CD8-positive, alpha-beta memory T cell (primary cell): ENCODE data around the gene ZNF365. TPM values are rescaled to one million over a fixed set of nuclear protein-coding genes. Genes with fewer than 3 reads are reported as not detected.
"Not testable (repeated sequence)": the region's sequence is repeated elsewhere in the genome, so short reads cannot be mapped to it uniquely, and the experiment has no call there.

ENCODE experiments used
- CTCF ChIA-PET: fragments of 350-600 bp; sonication (Branson Sonifier 250); formaldehyde crosslinking; loops from one replicate; lab custom pipeline; 2021; ENCODE audit warnings: antibody characterized with exemption; lab: Charles Lee
- POLR2A ChIA-PET: fragments of 350-600 bp; sonication (Branson Sonifier 250); formaldehyde crosslinking; loops from one replicate; lab custom pipeline; 2021; ENCODE audit warnings: antibody characterized with exemption; lab: Charles Lee
- DNase-seq, 5 donors: peaks; one replicate each; pipeline versions ENCODE4 v3.0.0 to v3.0.0-alpha.2; 2020 to 2022; ENCODE audit warnings: mixed read lengths in 1 of 5
- H3K27ac ChIP-seq: one replicate; pipeline ENCODE4 v1.7.0; 2013; ENCODE audit warnings: low read depth, mild to moderate bottlenecking, low read length, moderate library complexity
- H3K27me3 ChIP-seq: 2 replicates; pipeline ENCODE4 v1.7.0; 2013; ENCODE audit warnings: low read length, mild to moderate bottlenecking; ENCODE audit not compliant: insufficient read depth, poor library complexity, severe bottlenecking
- H3K36me3 ChIP-seq: 2 replicates; pipeline ENCODE4 v1.7.0; 2013; ENCODE audit warnings: mild to moderate bottlenecking, low read length, moderate library complexity; ENCODE audit not compliant: insufficient read depth
- H3K4me1 ChIP-seq: 2 replicates; pipeline ENCODE4 v1.7.0; 2013; ENCODE audit warnings: mild to moderate bottlenecking, low read length, moderate library complexity; ENCODE audit not compliant: insufficient read depth
- H3K4me3 ChIP-seq: 2 replicates; pipeline ENCODE4 v1.7.0; 2013; ENCODE audit warnings: mild to moderate bottlenecking, low read length
- H3K9me3 ChIP-seq: 2 replicates; pipeline ENCODE4 v1.7.0; 2013; ENCODE audit warnings: mild to moderate bottlenecking, low read length
- H3K27ac Mint-ChIP-seq, 8 donors: one replicate each; pipeline ENCODE4 v1.8.0; 2020 to 2021; ENCODE audit warnings: mixed read lengths in 8 of 8, mild to moderate bottlenecking in 6 of 8, inconsistent platforms in 3 of 8, moderate library complexity in 3 of 8
- H3K27me3 Mint-ChIP-seq, 2 donors: one replicate each; pipeline ENCODE4 v1.8.0; 2020 to 2021; ENCODE audit warnings: mixed read lengths in 2 of 2, mild to moderate bottlenecking in 1 of 2, moderate library complexity in 1 of 2
- H3K36me3 Mint-ChIP-seq, 3 donors: one replicate each; pipeline ENCODE4 v1.8.0; 2020 to 2021; ENCODE audit warnings: mixed read lengths in 3 of 3, inconsistent platforms in 1 of 3, mild to moderate bottlenecking in 1 of 3
- H3K4me1 Mint-ChIP-seq, 3 donors: one replicate each; pipeline ENCODE4 v1.8.0; 2020 to 2021; ENCODE audit warnings: mixed read lengths in 3 of 3, inconsistent platforms in 1 of 3, mild to moderate bottlenecking in 1 of 3
- H3K4me3 Mint-ChIP-seq, 7 donors: one replicate each; pipeline ENCODE4 v1.8.0; 2020 to 2021; ENCODE audit warnings: mixed read lengths in 7 of 7, mild to moderate bottlenecking in 6 of 7, moderate library complexity in 4 of 7, inconsistent platforms in 2 of 7
- H3K9me3 Mint-ChIP-seq, 5 donors: one replicate each; pipeline ENCODE4 v1.8.0; 2020 to 2022; ENCODE audit warnings: mixed read lengths in 5 of 5, mild to moderate bottlenecking in 3 of 5, moderate library complexity in 2 of 5, inconsistent platforms in 1 of 5
- polyA plus RNA-seq: library from polyadenylated mRNA; unstranded; fragments of 300-500 nt; fragmentation: Illumina TruSeq; gene quantifications from one replicate; pipeline ENCODE4 v1.2.3, GENCODE V29; 2021
- total RNA-seq, 2 experiments: library from RNA; stranded (reverse); gene quantifications; one replicate each; pipeline ENCODE4 v1.2.3, GENCODE V29; 2021

Gene ZNF365
- total and polyA plus RNA-seq, 3 experiments from 2014 or later: 0.53 to 2.7 (median 0.93) TPM

- H3K36me3 ChIP-seq, H3K9me3 Mint-ChIP-seq, POLR2A ChIA-PET, H3K9me3 ChIP-seq, H3K4me3 ChIP-seq, H3K27ac ChIP-seq, H3K4me1 ChIP-seq, H3K36me3 Mint-ChIP-seq, H3K27ac Mint-ChIP-seq, H3K27me3 Mint-ChIP-seq, H3K4me3 Mint-ChIP-seq, H3K27me3 ChIP-seq, CTCF ChIA-PET, DNase-seq: not testable (repeated sequence)
- peaks cover 0 to 14% (median 4%) of the 10 kb centered on the region in 3 donors for H3K4me1 Mint-ChIP-seq
Observed at GRCh38 chr10:62358151-62358550, 16.0 kb upstream of the ZNF365 start.

GRCh38 chr10:62373639-62373994, 552 bp upstream of the ZNF365 start:
- CTCF ChIA-PET: interaction anchor here (0.6 to 1.2 kb wide), 2 partner anchors 129 to 477 kb away, joined by 3 read pairs; no protein-coding TSS in a partner anchor
- no peaks in the 10 kb centered on the region for H3K36me3 ChIP-seq
- H3K36me3 Mint-ChIP-seq: peaks cover 0 to 2% (median 0%) of the 10 kb centered on the region in 3 donors
- peaks cover 7 to 10% of the 10 kb centered on the region in 2 donors for H3K27me3 Mint-ChIP-seq
- peak overlapping the region; percentile 80 to 94 (median 83) for H3K4me3 Mint-ChIP-seq
- no peak for DNase-seq
- POLR2A ChIA-PET: no interaction called here
- peaks cover 20 to 39% (median 24%) of the 10 kb centered on the region in 3 donors for H3K4me1 Mint-ChIP-seq
- H3K4me1 ChIP-seq: peaks cover 5% of the 10 kb centered on the region
- no peaks in the 10 kb centered on the region for H3K9me3 ChIP-seq
- peak overlapping the region; percentile 6 to 96 (median 46) for H3K27ac Mint-ChIP-seq
- peaks cover 4% of the 10 kb centered on the region for H3K27me3 ChIP-seq
- H3K9me3 Mint-ChIP-seq: no peaks in the 10 kb centered on the region
- H3K27ac ChIP-seq: no peak overlapping the region
- peak overlapping the region; percentile 46 for H3K4me3 ChIP-seq

GRCh38 chr10:62374862-62375710, 917 bp downstream of the ZNF365 start:
- Histone ChIP-seq H3K4me1 (peaks cover 5% of the 10 kb centered on the region), H3K27me3 (peaks cover 4% of the 10 kb centered on the region), H3K36me3 (no peaks in the 10 kb centered on the region), H3K4me3 (peak overlapping the region; percentile 43), H3K9me3 (no peaks in the 10 kb centered on the region), H3K27ac (no peak overlapping the region)
- no peak for DNase-seq
- H3K36me3 Mint-ChIP-seq: peaks cover 0 to 2% (median 0%) of the 10 kb centered on the region in 3 donors
- peak overlapping the region in 6 of 8 donors; percentile 47 to 78 (median 70) for H3K27ac Mint-ChIP-seq
- ChIA-PET CTCF (no interaction called here), POLR2A (no interaction called here)
- no peaks in the 10 kb centered on the region for H3K9me3 Mint-ChIP-seq
- peaks cover 24 to 43% (median 24%) of the 10 kb centered on the region in 3 donors for H3K4me1 Mint-ChIP-seq
- peak overlapping the region; percentile 83 to 91 (median 89) for H3K4me3 Mint-ChIP-seq
- peaks cover 7 to 10% of the 10 kb centered on the region in 2 donors for H3K27me3 Mint-ChIP-seq

- POLR2A ChIA-PET: no interaction called here
- peaks cover 7 to 12% of the 10 kb centered on the region in 2 donors for H3K27me3 Mint-ChIP-seq
- Histone ChIP-seq H3K4me1 (peaks cover 5% of the 10 kb centered on the region), H3K27me3 (peaks cover 4% of the 10 kb centered on the region), H3K36me3 (no peaks in the 10 kb centered on the region), H3K27ac (no peak overlapping the region), H3K9me3 (no peaks in the 10 kb centered on the region), H3K4me3 (no peak overlapping the region)
- H3K4me3 Mint-ChIP-seq: peak overlapping the region in 3 of 7 donors; percentile 40 to 91 (median 83)
- H3K9me3 Mint-ChIP-seq: no peaks in the 10 kb centered on the region
- peak overlapping the region in 3 of 8 donors; percentile 28 to 94 (median 64) for H3K27ac Mint-ChIP-seq
- peaks cover 0 to 2% (median 0%) of the 10 kb centered on the region in 3 donors for H3K36me3 Mint-ChIP-seq
- CTCF ChIA-PET: no interaction called here
- peaks cover 35 to 55% (median 36%) of the 10 kb centered on the region in 3 donors for H3K4me1 Mint-ChIP-seq
- no peak for DNase-seq
Observed at GRCh38 chr10:62376071-62377025, 2.2 kb downstream of the ZNF365 start.

GRCh38 chr10:62377026-62377415, 2.9 kb downstream of the ZNF365 start:
- ChIA-PET POLR2A (no interaction called here), CTCF (no interaction called here)
- Mint-ChIP-seq H3K27me3 (peaks cover 7 to 10% of the 10 kb centered on the region in 2 donors), H3K36me3 (peaks cover 0 to 2% (median 0%) of the 10 kb centered on the region in 3 donors), H3K4me1 (peaks cover 39 to 62% (median 41%) of the 10 kb centered on the region in 3 donors), H3K9me3 (no peaks in the 10 kb centered on the region), H3K27ac (peak overlapping the region in 1 of 8 donors; percentile 94), H3K4me3 (no peak overlapping the region)
- Histone ChIP-seq H3K36me3 (no peaks in the 10 kb centered on the region), H3K4me1 (peaks cover 5% of the 10 kb centered on the region), H3K27ac (no peak overlapping the region), H3K4me3 (no peak overlapping the region), H3K9me3 (no peaks in the 10 kb centered on the region), H3K27me3 (peaks cover 4% of the 10 kb centered on the region)
- no peak for DNase-seq

GRCh38 chr10:62377966-62378365, 3.8 kb downstream of the ZNF365 start:
- Histone ChIP-seq H3K4me1 (peaks cover 5% of the 10 kb centered on the region), H3K4me3 (no peak overlapping the region), H3K36me3 (no peaks in the 10 kb centered on the region), H3K27ac (no peak overlapping the region), H3K9me3 (no peaks in the 10 kb centered on the region), H3K27me3 (peaks cover 4% of the 10 kb centered on the region)
- Mint-ChIP-seq H3K4me1 (peaks cover 43 to 67% (median 46%) of the 10 kb centered on the region in 3 donors), H3K27me3 (peaks cover 4 to 7% of the 10 kb centered on the region in 2 donors), H3K4me3 (peak overlapping the region in 1 of 7 donors; percentile 29), H3K27ac (no peak overlapping the region), H3K36me3 (peaks cover 0 to 2% (median 0%) of the 10 kb centered on the region in 3 donors), H3K9me3 (no peaks in the 10 kb centered on the region)
- DNase-seq: no peak
- CTCF ChIA-PET: no interaction called here
- POLR2A ChIA-PET: no interaction called here

- POLR2A ChIA-PET, H3K27me3 ChIP-seq, H3K9me3 ChIP-seq, H3K9me3 Mint-ChIP-seq, H3K27me3 Mint-ChIP-seq, H3K4me3 Mint-ChIP-seq, H3K4me3 ChIP-seq, H3K36me3 Mint-ChIP-seq, CTCF ChIA-PET, H3K27ac ChIP-seq, DNase-seq, H3K36me3 ChIP-seq, H3K4me1 ChIP-seq: not testable (repeated sequence)
- Mint-ChIP-seq H3K4me1 (peaks cover 46 to 70% (median 46%) of the 10 kb centered on the region in 3 donors), H3K27ac (peak overlapping the region in 1 of 8 donors; percentile 36)
Observed at GRCh38 chr10:62378877-62379276, 4.7 kb downstream of the ZNF365 start.
